ENCODE results near the gene DLGAP1.

DLGAP1 gene

DNA sequence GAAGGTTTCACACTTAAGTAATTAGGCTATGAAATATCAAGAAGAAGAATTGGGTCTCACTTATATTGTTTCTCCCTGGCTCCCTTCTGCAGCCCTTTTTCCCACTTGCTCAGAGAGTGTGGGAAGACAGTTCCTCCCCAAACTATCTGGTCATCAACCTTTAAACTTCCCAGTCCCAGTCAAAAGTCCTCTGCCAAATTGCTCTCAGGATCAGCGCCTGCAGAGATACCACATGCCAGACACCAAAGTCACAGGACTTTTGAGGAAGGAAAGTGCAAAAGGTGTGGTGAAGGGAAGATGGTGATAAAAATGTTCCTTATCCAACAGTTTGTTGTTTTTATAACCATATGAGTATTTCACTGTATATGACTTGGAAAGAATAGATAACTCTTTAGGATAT, 51.3 kb downstream of the DLGAP1 start:
- H3K4me1 ChIP-seq, result no peaks in the 10 kb centered on the region
- no peak for DNase-seq
- no peaks in the 10 kb centered on the region for H3K27me3 ChIP-seq
- no peaks in the 10 kb centered on the region for H3K9me3 ChIP-seq
- TF ChIP-seq CTCF (IDR thresholded peaks at IDR 0.05; ENCODE audit: low read depth, low read length), result no peak
- no peak overlapping the region for H3K4me3 ChIP-seq (ENCODE audit: low read depth, low read length)
- H3K36me3 ChIP-seq, result no peaks in the 10 kb centered on the region

DNA sequence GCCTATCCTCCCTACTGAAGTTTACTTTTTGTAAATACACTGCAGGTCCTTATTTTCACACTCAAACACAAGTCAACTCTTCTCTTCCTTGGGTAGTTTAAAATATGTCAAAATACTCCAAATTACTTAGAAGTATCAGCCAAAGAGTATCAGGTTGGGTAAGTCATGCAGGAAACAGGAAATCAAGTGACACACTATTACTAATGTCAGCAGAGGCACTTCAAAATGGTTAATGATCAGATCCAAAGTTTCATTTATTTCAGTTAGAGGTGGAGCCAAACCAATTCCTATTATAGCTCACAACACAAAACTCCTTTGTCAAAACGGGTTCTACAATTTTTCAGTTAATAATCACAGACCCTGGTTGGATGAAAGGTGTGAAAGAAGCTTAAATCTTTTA, 54.2 kb downstream of the DLGAP1 start:
- no peak for DNase-seq
- H3K36me3 ChIP-seq, result no peaks in the 10 kb centered on the region
- H3K4me3 ChIP-seq (ENCODE audit: low read depth, low read length), result no peak overlapping the region
- H3K4me1 ChIP-seq, result no peaks in the 10 kb centered on the region
- H3K27me3 ChIP-seq, result no peaks in the 10 kb centered on the region
- no peaks in the 10 kb centered on the region for H3K9me3 ChIP-seq
- no peak for TF ChIP-seq CTCF (IDR thresholded peaks at IDR 0.05; ENCODE audit: low read depth, low read length)

GRCh38 chr18:4399929-4400328, 55.2 kb downstream of the DLGAP1 start:
- H3K4me3 ChIP-seq (ENCODE audit: low read depth, low read length), result no peak overlapping the region
- no peak for TF ChIP-seq CTCF (IDR thresholded peaks at IDR 0.05; ENCODE audit: low read depth, low read length)
- no peaks in the 10 kb centered on the region for H3K36me3 ChIP-seq
- H3K27me3 ChIP-seq, result no peaks in the 10 kb centered on the region
- no peaks in the 10 kb centered on the region for H3K9me3 ChIP-seq
- H3K4me1 ChIP-seq, result no peaks in the 10 kb centered on the region
- DNase-seq, result no peak

- no peak for DNase-seq
- H3K9me3 ChIP-seq, result no peaks in the 10 kb centered on the region
- H3K4me1 ChIP-seq, result no peaks in the 10 kb centered on the region
- H3K27me3 ChIP-seq, result no peaks in the 10 kb centered on the region
- H3K4me3 ChIP-seq (ENCODE audit: low read depth, low read length), result no peak overlapping the region
- no peaks in the 10 kb centered on the region for H3K36me3 ChIP-seq
- no peak for TF ChIP-seq CTCF (IDR thresholded peaks at IDR 0.05; ENCODE audit: low read depth, low read length)
Measured at GRCh38 chr18:4394700-4395099, 60.4 kb downstream of the DLGAP1 start.

- H3K27me3 ChIP-seq, result no peaks in the 10 kb centered on the region
- H3K36me3 ChIP-seq, result no peaks in the 10 kb centered on the region
- TF ChIP-seq CTCF (IDR thresholded peaks at IDR 0.05; ENCODE audit: low read depth, low read length), result no peak
- no peak overlapping the region for H3K4me3 ChIP-seq (ENCODE audit: low read depth, low read length)
- H3K4me1 ChIP-seq, result no peaks in the 10 kb centered on the region
- DNase-seq, result no peak
- no peaks in the 10 kb centered on the region for H3K9me3 ChIP-seq
Measured at GRCh38 chr18:4391859-4392258, 63.2 kb downstream of the DLGAP1 start.

DNA sequence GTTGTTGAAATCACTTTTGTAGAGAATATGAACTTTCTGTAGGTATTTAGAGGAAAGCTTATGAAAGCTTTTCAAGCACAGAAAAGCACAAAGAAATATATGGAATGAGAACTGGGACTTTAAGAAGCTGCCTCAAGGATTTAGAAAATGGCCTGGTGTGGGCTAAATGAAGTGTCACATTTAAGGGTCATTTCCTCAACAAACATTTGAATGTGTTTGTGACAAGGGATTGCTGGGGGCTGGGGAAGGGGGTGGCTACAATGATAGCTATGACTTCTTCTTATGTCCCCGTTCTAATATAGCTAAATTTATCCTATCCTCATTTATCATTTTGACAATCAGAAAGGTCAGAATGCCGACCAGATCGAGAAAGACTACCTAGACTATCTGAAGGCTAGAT, 69.2 kb downstream of the DLGAP1 start:
- H3K9me3 ChIP-seq, result no peaks in the 10 kb centered on the region
- no peak for DNase-seq
- TF ChIP-seq CTCF (IDR thresholded peaks at IDR 0.05; ENCODE audit: low read depth, low read length), result no peak
- no peaks in the 10 kb centered on the region for H3K36me3 ChIP-seq
- H3K4me1 ChIP-seq, result no peaks in the 10 kb centered on the region
- H3K4me3 ChIP-seq (ENCODE audit: low read depth, low read length), result no peak overlapping the region
- H3K27me3 ChIP-seq, result no peaks in the 10 kb centered on the region
